NCI-H82 treated with DMSO at 0.1 percent for 48 hours (cell line): ENCODE measurements around the gene ABHD17C.

Experiments
- DNase-seq: peaks from one replicate; lab custom pipeline; 2025; ENCODE audit not compliant: unreplicated experiment; lab: John Stamatoyannopoulos, UW

Gene ABHD17C

GRCh38 chr15:80727596-80727995 is 32.5 kb downstream of the ABHD17C start:
- no peak for DNase-seq

DNA sequence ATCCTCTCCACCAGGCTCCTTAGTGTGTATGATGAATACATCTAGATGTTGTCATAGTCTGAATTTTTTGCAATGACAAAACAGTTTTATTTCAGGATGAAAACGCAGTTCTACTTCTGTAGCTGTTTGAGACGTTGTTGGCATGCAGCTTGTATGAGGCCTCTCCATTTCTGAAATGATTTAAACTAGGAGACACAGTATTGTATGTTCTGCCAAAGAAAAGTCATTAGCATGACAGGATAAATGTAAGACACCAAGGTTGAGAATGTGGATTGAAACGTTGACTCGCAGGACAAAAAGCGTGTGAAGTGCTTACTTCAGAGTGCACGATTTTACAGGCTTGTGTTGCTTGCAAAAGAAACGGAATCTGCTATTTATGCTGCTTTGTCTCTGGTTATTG is 35.3 kb downstream of the ABHD17C start:
- no peak for DNase-seq

DNA sequence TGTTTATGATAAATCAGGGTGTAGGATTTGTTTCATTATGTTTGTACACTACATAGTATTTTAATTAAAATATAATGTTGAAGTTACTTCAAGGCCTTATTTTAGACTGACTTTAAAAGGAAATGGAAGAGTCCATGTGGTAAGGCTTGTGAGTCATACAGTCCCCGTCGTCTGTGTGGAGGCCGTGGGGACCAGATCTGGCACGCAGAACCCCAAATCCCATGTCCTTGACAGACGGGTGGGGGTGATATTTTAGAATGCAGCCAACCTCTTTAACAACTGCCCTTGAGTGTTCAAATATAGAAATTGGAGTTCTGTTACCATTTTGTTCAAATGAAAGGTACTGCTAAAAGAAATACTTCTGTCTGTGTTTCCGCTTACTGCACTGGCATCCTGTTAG is 35.8 kb downstream of the ABHD17C start:
- no peak for DNase-seq

DNA sequence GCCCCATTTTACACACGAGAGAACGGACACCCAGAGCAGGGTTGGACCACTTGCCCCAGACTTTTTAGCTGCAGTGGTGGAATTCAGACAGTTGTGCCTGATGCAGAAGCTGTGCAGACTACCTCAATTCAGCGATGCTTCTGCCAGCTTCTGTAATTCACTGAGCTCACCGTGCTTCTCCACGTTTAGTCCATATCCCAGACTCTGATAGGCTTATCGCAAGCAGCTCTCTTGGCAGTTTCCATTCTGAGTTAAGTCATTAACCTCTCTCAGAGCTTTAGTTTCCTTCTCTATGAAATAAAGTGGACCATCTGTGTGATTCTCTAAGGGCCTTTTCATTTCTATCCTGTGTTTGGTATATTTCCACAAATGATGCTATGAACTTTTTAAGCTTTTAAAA is 37.1 kb downstream of the ABHD17C start:
- no peak for DNase-seq

- DNase-seq = no peak
Measured at GRCh38 chr15:80732818-80733217, 37.7 kb downstream of the ABHD17C start.

DNA sequence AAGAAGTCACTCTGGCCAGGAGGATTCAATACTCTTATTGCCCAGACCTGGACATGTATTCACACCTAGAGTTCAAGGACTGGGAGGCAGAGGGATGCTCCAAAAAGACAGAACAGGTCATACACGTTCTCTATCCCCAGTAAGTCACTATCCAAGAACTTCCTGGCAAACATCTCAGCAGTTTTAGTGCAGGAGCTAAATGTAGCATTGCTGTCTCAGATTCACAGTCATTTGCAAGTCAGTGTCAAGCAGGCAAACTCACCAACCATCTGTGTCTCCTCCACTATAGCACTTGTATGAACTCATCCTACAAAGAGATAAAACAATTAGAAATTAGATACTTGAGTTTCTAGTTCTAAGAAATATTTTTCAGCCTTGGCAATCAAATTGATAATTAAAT is 38.4 kb downstream of the ABHD17C start:
- no peak for DNase-seq

DNA sequence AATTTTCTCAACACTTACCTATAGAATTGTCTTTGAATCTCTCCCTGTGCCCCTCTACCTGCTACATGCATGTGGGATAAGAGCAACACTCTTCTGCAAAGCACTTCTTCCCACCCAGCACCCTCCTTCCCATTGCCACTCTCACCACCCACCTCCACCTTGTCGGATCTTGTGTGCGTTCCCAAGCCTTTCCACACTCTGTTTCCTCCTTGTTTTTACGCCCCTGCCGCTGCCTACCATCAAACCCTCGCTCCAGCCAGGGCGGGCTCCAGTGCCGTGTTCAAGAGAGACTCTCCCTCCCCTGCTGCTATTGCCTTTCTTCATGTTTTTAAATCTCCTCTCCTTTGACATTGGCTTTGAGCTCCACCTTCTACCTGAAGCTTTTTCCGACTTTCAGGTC is 40.2 kb downstream of the ABHD17C start:
- DNase-seq = no peak

DNA sequence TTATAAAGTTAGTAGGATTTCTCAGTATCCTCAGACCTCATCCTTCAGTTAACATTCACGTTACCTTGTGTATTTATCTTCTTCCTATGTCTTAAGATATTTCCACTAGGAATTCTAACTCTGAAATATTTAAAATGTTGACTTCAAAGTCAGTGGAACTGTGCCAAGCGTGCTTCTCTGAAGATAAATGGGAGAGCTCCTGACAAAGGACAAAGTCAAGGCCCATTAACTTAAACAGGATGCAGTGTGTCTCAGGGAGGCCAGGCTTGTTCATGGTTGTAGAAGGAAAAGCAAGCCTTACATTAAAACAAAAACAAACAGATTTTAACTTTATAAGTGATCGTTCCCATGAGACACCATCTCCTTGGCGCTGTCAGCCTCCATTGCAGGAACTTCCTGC is 41.5 kb downstream of the ABHD17C start:
- no peak for DNase-seq

GRCh38 chr15:80739919-80740318 is 44.8 kb downstream of the ABHD17C start:
- DNase-seq = no peak

DNA sequence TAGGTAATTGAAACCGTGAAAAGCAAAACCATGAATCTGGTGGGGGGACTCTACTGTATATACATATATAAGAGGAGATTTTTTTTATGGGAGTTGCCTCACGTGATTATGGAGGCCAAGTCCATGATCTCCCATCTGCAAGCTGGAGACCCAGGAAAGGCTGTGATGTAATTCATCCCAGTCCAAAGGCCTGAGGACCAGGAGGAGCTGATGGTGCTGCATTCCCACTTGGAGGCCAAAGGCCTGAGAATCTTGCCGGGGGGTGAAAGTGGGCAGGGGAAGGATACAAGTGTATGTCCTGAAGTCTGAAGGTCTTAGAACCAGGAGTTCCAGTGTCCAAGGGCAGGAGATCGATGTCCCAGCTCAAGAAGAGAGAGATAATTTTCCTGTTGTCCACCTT is 47.0 kb downstream of the ABHD17C start:
- DNase-seq = no peak

DNA sequence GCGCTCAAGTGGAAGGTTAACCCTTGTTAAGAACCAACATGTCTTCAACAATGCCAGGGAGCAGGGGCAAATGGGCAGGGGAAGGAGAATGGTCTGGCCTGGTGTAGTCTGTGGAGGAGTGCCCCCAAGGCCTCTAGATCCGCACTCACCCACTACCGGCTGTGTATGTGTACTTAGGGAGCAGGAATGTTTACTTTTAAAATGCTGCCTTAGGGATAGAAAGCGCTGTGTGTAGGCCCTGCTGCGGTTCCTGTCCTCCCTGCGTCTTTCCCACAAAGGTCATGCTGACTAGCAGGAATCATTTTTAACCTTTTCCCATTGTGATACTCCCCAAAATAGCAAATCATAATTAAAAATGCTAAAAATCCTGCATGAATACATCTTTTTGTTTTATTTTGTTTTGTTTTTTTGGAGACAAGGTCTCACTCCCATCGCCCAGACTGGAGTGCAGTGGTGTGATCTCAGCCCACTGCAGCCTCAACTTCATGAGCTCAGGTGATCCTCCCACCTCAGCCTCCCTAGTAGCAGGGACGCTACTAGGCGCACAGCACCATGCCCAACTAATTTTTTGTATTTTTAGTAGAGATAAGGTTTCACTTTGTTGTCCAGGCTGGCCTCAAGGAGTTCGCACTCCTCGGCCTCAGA is 48.2 kb downstream of the ABHD17C start:
- no peak for DNase-seq

- no peak for DNase-seq
Measured at GRCh38 chr15:80744415-80744814, 49.3 kb downstream of the ABHD17C start.

GRCh38 chr15:80744826-80745225 is 49.7 kb downstream of the ABHD17C start:
- DNase-seq = no peak

- DNase-seq = no peak
Measured at GRCh38 chr15:80745888-80746287, 50.8 kb downstream of the ABHD17C start.

DNA sequence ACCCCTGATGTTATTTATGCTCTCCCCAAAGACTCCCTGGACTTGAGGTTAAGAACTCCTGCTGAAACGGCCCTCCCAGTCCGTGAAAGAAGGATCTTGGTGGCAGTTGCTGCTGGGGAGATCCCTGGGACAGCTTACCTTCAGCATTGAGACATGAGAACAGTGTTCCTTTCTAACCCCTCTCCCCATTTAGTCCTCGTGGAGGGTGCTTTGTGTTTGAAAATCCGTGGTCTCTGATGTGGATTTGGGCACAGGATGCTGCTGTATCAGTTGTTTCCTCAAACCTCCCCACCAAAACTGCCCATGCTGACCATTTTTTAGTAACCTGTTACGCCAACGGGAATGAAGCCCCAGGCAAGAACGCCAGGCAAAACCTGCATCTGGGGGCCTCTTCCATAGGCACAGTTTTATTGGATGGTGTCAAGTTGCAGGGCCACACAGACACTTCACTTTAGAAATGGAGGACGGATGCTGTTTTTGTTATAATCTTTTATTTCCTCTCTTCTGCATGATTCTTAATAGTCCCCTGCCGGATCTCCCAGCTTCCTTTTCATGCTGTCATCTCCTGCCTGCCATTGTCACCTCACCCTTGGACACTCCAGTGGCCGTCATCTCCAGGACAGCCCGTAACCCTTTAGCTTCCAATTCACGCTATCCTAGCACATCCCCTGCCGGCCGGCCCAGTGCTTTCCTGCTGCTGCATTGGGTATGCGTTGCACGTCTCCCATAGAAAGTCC is 52.4 kb downstream of the ABHD17C start:
- DNase-seq = no peak

DNA sequence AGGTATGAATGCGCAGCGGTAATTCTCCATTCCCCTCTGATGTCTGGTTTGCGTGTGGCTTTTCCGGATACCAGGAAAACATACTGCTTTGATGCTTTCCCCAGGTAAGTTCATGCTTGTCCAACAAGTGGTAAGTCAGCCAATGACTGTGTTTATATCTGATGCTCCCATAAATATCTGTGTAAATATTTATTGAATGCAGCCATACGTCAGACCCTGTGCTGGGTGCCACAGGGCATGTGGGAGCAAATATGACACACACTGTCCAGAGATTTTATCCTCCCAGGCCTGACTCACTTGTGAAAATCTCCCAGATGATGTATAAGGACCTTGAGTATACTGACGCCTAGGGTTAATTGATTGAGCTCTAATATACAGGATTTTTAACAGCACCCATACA is 54.5 kb downstream of the ABHD17C start:
- no peak for DNase-seq

DNA sequence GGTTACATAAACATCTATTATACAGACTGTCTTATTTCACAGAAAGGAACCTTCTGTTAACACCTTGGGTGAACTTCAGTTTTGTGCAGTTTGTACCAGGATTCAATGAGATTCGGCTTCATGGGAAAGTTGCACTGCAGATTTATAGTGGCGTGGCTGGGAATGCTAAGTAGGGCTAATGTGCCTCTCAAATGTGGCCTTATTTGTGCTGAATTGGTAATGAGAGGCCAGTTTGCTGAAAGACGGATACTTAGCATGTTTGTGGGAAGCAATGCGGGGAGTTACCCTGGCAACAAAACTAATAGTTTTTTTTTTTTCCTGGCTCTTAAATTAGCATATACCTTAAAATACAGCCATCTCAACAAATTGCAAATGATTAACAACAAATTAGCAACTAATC is 55.5 kb downstream of the ABHD17C start:
- DNase-seq = no peak

GRCh38 chr15:80752204-80752603 is 57.1 kb downstream of the ABHD17C start:
- no peak for DNase-seq

GRCh38 chr15:80753161-80753560 is 58.1 kb downstream of the ABHD17C start:
- DNase-seq = no peak

- DNase-seq = no peak
Measured at GRCh38 chr15:80754014-80754413, 58.9 kb downstream of the ABHD17C start.

- no peak for DNase-seq
Measured at GRCh38 chr15:80755885-80756284, 60.8 kb downstream of the ABHD17C start.

GRCh38 chr15:80758130-80758745 is 63.1 kb downstream of the ABHD17C start:
- no peak for DNase-seq
